Measurements from ENCODE around the gene DAP3. TPM values are rescaled to one million over a fixed set of nuclear protein-coding genes. Genes with fewer than 3 reads are reported as not detected.
"Not testable (repeated sequence)": the region's sequence is repeated elsewhere in the genome, so short reads cannot be mapped to it uniquely, and the experiment has no call there.

DAP3 gene
- total RNA-seq, 1 experiment from 2014 or later = 136 TPM

DNA sequence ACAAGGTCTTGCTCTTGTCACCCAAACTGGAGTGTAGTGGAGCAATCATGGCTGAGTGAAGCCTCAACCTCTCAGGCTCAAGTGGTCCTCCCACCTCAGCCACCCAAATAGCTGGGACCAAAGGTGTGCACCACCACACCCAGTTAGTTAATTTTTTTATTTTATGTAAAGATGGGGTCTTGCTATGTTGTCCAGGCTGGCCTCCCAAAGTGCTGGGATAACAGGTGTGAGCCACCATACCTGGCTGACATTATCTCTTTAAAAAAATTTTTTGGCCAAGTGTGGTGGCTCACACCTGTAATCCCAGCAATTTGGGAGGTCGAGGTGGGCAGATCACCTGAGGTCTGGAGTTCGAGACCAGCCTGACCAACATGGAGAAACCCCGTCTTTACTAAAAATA, 70.1 kb downstream of the DAP3 start:
- ATAC-seq; intact Hi-C loops (cut with micrococcal nuclease; ENCODE audit: unreplicated experiment); H3K4me1 ChIP-seq (ENCODE audit: control insufficient read depth, insufficient read depth, low read length); H3K4me3 ChIP-seq (ENCODE audit: low read depth in 2 of 2, low read length in 2 of 2); H3K36me3 ChIP-seq (ENCODE audit: control insufficient read depth, insufficient read depth, low read length); CTCF ChIA-PET; POLR2A ChIA-PET; DNase-seq (ENCODE audit: low read depth, low spot score); H3K27me3 ChIP-seq (ENCODE audit: control insufficient read depth, insufficient read depth, low read length); H3K9me3 ChIP-seq (ENCODE audit: control insufficient read depth, insufficient read depth, low read depth, low read length); H3K27ac ChIP-seq (ENCODE audit: low read length); BruUV-seq (replicated peaks); in situ Hi-C loops (cut with HindIII; ENCODE audit: low pct_unique_long_range_greater_than_20kb, low sequenced_read_pairs): not testable (repeated sequence)

DNA sequence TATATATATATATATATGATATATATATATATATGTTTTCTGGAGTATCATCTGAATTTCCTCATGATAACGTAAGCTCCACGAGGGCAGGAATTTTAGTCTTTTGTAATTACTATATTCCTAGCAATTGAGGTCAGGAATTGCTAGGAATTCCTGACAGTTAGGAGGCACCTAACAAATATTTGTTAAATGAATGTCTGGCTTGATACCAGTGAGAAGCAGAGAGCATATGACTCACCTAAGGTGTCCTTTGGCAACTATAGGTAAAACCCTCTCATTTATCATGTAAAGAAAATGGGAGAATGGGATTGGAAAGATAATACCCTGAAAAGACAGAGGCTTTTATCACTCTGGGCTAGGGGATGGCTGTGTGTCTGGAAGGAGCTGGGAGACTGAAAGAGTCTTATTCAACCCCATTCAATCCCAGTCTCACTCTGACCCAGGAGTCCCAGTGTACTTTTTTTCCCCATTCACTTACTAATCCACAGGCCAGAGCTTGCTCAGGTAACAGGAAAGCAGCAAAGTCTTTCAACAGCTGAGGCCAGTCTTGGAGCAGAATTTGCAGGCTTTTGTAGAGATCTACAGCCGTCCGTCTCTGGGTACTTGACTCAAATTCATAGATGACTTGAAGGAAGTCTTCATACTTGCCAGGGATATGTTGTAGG, 71.2 kb downstream of the DAP3 start:
- DNase-seq (ENCODE audit: low read depth, low spot score) (no peak), ATAC-seq (no peak)
- H3K27ac ChIP-seq (ENCODE audit: low read length) = no peak overlapping the region
- H3K27me3 ChIP-seq (ENCODE audit: control insufficient read depth, insufficient read depth, low read length) = no peaks in the 10 kb centered on the region
- intact Hi-C loops (cut with micrococcal nuclease; ENCODE audit: unreplicated experiment) = no loop called here
- peaks cover 4% of the 10 kb centered on the region; the same call in 1 of the 2 replicates for H3K36me3 ChIP-seq (ENCODE audit: control insufficient read depth, insufficient read depth, low read length)
- ChIA-PET CTCF (no interaction called here), POLR2A (no interaction called here)
- TF ChIP-seq, protein P1, sequence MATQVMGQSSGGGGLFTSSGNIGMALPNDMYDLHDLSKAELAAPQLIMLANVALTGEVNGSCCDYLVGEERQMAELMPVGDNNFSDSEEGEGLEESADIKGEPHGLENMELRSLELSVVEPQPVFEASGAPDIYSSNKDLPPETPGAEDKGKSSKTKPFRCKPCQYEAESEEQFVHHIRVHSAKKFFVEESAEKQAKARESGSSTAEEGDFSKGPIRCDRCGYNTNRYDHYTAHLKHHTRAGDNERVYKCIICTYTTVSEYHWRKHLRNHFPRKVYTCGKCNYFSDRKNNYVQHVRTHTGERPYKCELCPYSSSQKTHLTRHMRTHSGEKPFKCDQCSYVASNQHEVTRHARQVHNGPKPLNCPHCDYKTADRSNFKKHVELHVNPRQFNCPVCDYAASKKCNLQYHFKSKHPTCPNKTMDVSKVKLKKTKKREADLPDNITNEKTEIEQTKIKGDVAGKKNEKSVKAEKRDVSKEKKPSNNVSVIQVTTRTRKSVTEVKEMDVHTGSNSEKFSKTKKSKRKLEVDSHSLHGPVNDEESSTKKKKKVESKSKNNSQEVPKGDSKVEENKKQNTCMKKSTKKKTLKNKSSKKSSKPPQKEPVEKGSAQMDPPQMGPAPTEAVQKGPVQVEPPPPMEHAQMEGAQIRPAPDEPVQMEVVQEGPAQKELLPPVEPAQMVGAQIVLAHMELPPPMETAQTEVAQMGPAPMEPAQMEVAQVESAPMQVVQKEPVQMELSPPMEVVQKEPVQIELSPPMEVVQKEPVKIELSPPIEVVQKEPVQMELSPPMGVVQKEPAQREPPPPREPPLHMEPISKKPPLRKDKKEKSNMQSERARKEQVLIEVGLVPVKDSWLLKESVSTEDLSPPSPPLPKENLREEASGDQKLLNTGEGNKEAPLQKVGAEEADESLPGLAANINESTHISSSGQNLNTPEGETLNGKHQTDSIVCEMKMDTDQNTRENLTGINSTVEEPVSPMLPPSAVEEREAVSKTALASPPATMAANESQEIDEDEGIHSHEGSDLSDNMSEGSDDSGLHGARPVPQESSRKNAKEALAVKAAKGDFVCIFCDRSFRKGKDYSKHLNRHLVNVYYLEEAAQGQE (IDR thresholded peaks at IDR 0.05; ENCODE audit: insufficient read depth in 1 of 2, low read depth in 2 of 2, low read length in 1 of 2) = no peak
- no peak for TF ChIP-seq POLR2AphosphoS5 (IDR thresholded peaks at IDR 0.05; ENCODE audit: low read depth, low read length)
- TF ChIP-seq, protein P2, sequence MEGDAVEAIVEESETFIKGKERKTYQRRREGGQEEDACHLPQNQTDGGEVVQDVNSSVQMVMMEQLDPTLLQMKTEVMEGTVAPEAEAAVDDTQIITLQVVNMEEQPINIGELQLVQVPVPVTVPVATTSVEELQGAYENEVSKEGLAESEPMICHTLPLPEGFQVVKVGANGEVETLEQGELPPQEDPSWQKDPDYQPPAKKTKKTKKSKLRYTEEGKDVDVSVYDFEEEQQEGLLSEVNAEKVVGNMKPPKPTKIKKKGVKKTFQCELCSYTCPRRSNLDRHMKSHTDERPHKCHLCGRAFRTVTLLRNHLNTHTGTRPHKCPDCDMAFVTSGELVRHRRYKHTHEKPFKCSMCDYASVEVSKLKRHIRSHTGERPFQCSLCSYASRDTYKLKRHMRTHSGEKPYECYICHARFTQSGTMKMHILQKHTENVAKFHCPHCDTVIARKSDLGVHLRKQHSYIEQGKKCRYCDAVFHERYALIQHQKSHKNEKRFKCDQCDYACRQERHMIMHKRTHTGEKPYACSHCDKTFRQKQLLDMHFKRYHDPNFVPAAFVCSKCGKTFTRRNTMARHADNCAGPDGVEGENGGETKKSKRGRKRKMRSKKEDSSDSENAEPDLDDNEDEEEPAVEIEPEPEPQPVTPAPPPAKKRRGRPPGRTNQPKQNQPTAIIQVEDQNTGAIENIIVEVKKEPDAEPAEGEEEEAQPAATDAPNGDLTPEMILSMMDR (IDR thresholded peaks at IDR 0.05) = no peak
- BruUV-seq (replicated peaks) = no TSS peak
- H3K4me3 ChIP-seq (ENCODE audit: low read depth in 2 of 2, low read length in 2 of 2) = no peak overlapping the region
- in situ Hi-C loops (cut with HindIII; ENCODE audit: low pct_unique_long_range_greater_than_20kb, low sequenced_read_pairs) = no loop called here
- no peaks in the 10 kb centered on the region for H3K9me3 ChIP-seq (ENCODE audit: control insufficient read depth, insufficient read depth, low read depth, low read length)
- H3K4me1 ChIP-seq (ENCODE audit: control insufficient read depth, insufficient read depth, low read length) = no peaks in the 10 kb centered on the region

DNA sequence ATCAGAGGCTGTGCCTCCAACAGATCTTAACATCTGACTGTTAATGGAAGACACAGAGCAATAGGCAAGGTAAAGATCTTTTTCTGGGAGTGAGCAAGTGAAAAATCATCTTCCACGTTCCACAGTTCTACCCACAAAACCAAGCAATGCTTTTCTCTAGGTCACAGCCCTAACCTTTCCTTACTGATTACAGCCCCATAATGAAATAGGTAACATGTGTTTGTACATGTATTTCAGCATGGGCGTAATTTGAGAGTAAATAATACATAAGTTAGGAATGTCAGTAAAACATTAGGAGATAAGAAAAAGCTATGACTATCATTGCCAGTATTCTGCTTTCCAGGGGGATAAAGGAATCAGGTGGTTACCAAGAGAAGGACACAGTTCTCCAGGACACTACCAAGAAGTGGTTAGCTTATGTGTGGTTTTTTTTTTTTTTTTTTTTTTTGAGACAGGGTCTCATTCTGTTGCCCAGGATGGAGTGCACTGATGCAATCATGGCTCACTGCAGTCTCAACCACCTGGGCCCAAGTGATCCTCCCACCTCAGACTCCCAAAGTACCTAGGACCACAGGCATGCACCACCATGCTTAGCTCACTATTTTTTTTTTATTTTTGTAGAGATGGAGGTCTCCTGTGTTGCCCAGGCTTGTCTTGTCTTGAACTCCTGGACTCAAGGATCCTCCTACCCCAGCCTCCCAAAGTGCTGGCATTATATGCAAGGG, 72.0 kb downstream of the DAP3 start:
- POLR2A ChIA-PET = no interaction called here
- Histone ChIP-seq H3K4me3 (ENCODE audit: low read depth in 2 of 2, low read length in 2 of 2) (no peak overlapping the region), H3K27me3 (ENCODE audit: control insufficient read depth, insufficient read depth, low read length) (no peaks in the 10 kb centered on the region), H3K4me1 (ENCODE audit: control insufficient read depth, insufficient read depth, low read length) (no peaks in the 10 kb centered on the region), H3K9me3 (ENCODE audit: control insufficient read depth, insufficient read depth, low read depth, low read length) (no peaks in the 10 kb centered on the region), H3K36me3 (ENCODE audit: control insufficient read depth, insufficient read depth, low read length) (peaks cover 4% of the 10 kb centered on the region; the same call in 1 of the 2 replicates), H3K27ac (ENCODE audit: low read length) (no peak overlapping the region)
- DNase-seq (ENCODE audit: low read depth, low spot score) (no peak), ATAC-seq (no peak)
- intact Hi-C loops (cut with micrococcal nuclease; ENCODE audit: unreplicated experiment) = no loop called here
- in situ Hi-C loops (cut with HindIII; ENCODE audit: low pct_unique_long_range_greater_than_20kb, low sequenced_read_pairs) = no loop called here
- no TSS peak for BruUV-seq (replicated peaks)
- TF ChIP-seq, protein P1 (IDR thresholded peaks at IDR 0.05; ENCODE audit: insufficient read depth in 1 of 2, low read depth in 2 of 2, low read length in 1 of 2) = no peak
- CTCF ChIA-PET = interaction anchor here (0.5 kb wide), 1 partner anchor 205 kb away, joined by 11 read pairs; no protein-coding TSS in a partner anchor
